Hematopoietic multipotent progenitor cell (in vitro differentiated cells): Measurements from ENCODE around the gene CATSPERZ. TPM values are rescaled to one million over a fixed set of nuclear protein-coding genes. Genes with fewer than 3 reads are reported as not detected.
"Not testable (repeated sequence)": the region's sequence is repeated elsewhere in the genome, so short reads cannot be mapped to it uniquely, and the experiment has no call there.

Experiments
- DNase-seq, 3 donors: peaks; one replicate each; pipeline ENCODE4 v3.0.0-alpha.2; 2011 to 2015; ENCODE audit warnings: low read depth in 2 of 3, low spot score in 2 of 3
- total RNA-seq: library from RNA; depleted of rRNA; stranded (reverse); fragments of >200 nt; gene quantifications from one replicate; pipeline ENCODE4 v1.2.3, GENCODE V29; 2012

CATSPERZ gene
- total RNA-seq, 1 donor: not detected

- peak; percentile 44 to 61 (median 48) for DNase-seq
Measured at GRCh38 chr11:64316672-64317324, 16.6 kb downstream of the CATSPERZ start.

- peak; percentile 92 to 98 (median 96) for DNase-seq
Measured at GRCh38 chr11:64317325-64317960, 17.3 kb downstream of the CATSPERZ start, which contains the start of gene TRMT112. TSS of gene TRMT112 (minus strand) at chr11:64317559. CDS start at chr11:64317526, 33 bp downstream.

GRCh38 chr11:64317961-64318765, 18.0 kb downstream of the CATSPERZ start, which contains the start of gene PRDX5:
TSS of gene PRDX5 (plus strand) at chr11:64318121. CDS start at chr11:64318216, 95 bp downstream.
- peak; percentile 89 to 97 (median 95) for DNase-seq

- DNase-seq: no peak
Measured at GRCh38 chr11:64318766-64319761, 18.9 kb downstream of the CATSPERZ start.

- DNase-seq: no peak
Measured at GRCh38 chr11:64320556-64320955, 20.4 kb downstream of the CATSPERZ start.

GRCh38 chr11:64321026-64321425, 20.9 kb downstream of the CATSPERZ start:
- no peak for DNase-seq

- DNase-seq: no peak
Measured at GRCh38 chr11:64321533-64321932, 21.4 kb downstream of the CATSPERZ start.

- DNase-seq: no peak
Measured at GRCh38 chr11:64322925-64323260, 22.7 kb downstream of the CATSPERZ start.

GRCh38 chr11:64323373-64323772, 23.2 kb downstream of the CATSPERZ start:
- no peak for DNase-seq

- DNase-seq: not testable (repeated sequence)
Measured at GRCh38 chr11:64323984-64324383, 23.8 kb downstream of the CATSPERZ start.

- DNase-seq: no peak
Measured at GRCh38 chr11:64324692-64325469, 24.7 kb downstream of the CATSPERZ start.

GRCh38 chr11:64327375-64327774, 27.2 kb downstream of the CATSPERZ start:
- no peak for DNase-seq

GRCh38 chr11:64327993-64328392, 27.8 kb downstream of the CATSPERZ start:
- no peak for DNase-seq

- no peak for DNase-seq
Measured at GRCh38 chr11:64330888-64331287, 30.7 kb downstream of the CATSPERZ start.

GRCh38 chr11:64331569-64332371, 31.6 kb downstream of the CATSPERZ start:
- DNase-seq: peak in 2 of 3 donors; percentile 95

GRCh38 chr11:64333556-64333955, 33.4 kb downstream of the CATSPERZ start:
- DNase-seq: no peak

GRCh38 chr11:64334764-64335735, 34.9 kb downstream of the CATSPERZ start:
- peak in 2 of 3 donors; percentile 87 to 88 for DNase-seq
